Muscle of leg (tissue), 11 donors: ENCODE results near the gene GDNF. TPM values are rescaled to one million over a fixed set of nuclear protein-coding genes. Genes with fewer than 3 reads are reported as not detected.

Experiments used
- DNase-seq: peaks from one replicate; pipeline ENCODE4 v3.0.0; 2013
- H3K27ac ChIP-seq: one replicate; pipeline ENCODE4 v1.5.1; 2013; ENCODE audit warnings: mild to moderate bottlenecking, low read length, control low read depth
- H3K27me3 ChIP-seq: one replicate; pipeline ENCODE4 v1.6.1; 2013; ENCODE audit warnings: low read length; ENCODE audit not compliant: control insufficient read depth, insufficient read depth
- H3K36me3 ChIP-seq: one replicate; pipeline ENCODE4 v1.6.1; 2013; ENCODE audit warnings: low read length; ENCODE audit not compliant: control insufficient read depth, insufficient read depth
- H3K4me1 ChIP-seq: one replicate; pipeline ENCODE4 v1.6.1; 2013; ENCODE audit warnings: low read length; ENCODE audit not compliant: control insufficient read depth, insufficient read depth
- H3K4me3 ChIP-seq: one replicate; pipeline ENCODE4 v1.5.1; 2013; ENCODE audit warnings: low read length, control low read depth
- H3K9me3 ChIP-seq: replicated peaks from 2 replicates; pipeline ENCODE4 v1.6.1; 2013; ENCODE audit warnings: low read depth, low read length; ENCODE audit not compliant: control insufficient read depth
- WGBS: methylation state at CpG from one replicate; pipeline ENCODE4 v1.1.5; 2013; ENCODE audit warnings: missing lambda C conversion rate; ENCODE audit not compliant: insufficient coverage; 5-methylcytosine and 5-hydroxymethylcytosine counted together
- polyA plus RNA-seq, 8 donors: library from polyadenylated mRNA; unstranded; fragments of 120-200 nt; gene quantifications; one replicate each; pipeline versions ENCODE4 v1.2.1 to v1.2.3, GENCODE V29; 2013; ENCODE audit warnings: inconsistent platforms in 1 of 8, low replicate concordance in 1 of 8; ENCODE audit not compliant: insufficient read length in 8 of 8, insufficient read depth in 1 of 8
- total RNA-seq: library from RNA; stranded (reverse); fragments of 120-200 nt; gene quantifications from one replicate; pipeline ENCODE4 v1.2.4, GENCODE V29; 2013

The GDNF gene
- total and polyA plus RNA-seq, 9 donors: 0.80 to 6.4 (median 3.0) TPM

DNA sequence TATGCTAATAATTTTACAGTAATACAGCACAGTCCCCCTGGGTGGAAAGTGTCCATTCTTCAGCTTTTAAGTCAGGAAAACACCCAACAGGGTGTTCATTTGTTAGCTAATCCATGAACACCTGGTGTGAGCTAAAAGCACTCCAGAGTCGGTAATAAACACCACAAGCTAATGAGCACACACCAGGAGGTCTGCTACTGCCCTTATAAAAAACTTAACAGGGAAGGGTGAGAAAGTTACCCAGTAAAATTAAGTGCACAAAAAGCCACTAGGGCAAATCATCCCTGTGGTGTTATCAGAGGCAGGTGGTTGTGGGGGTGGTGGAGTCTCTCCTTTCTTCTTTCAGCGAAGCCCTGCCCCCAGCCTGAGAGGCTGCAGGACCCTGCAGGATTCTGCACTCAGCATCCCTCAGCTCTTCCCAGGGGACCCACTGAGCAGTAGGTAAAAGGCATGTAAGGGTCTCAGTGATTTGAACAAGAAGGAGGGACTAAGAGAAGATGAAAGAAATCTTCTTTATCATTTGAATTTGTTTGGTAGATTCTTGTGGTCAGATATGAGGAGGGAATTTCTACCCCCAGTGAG lies 14.4 kb downstream of the GDNF start:
- H3K27me3 ChIP-seq: peaks cover 3% of the 10 kb centered on the region
- H3K27ac ChIP-seq: no peak overlapping the region
- no peaks in the 10 kb centered on the region for H3K9me3 ChIP-seq
- H3K4me1 ChIP-seq: no peaks in the 10 kb centered on the region
- no peak for DNase-seq
- no peaks in the 10 kb centered on the region for H3K36me3 ChIP-seq
- no CpG with 5 or more reads among the region's 2 CpGs for WGBS
- H3K4me3 ChIP-seq: no peak overlapping the region

DNA sequence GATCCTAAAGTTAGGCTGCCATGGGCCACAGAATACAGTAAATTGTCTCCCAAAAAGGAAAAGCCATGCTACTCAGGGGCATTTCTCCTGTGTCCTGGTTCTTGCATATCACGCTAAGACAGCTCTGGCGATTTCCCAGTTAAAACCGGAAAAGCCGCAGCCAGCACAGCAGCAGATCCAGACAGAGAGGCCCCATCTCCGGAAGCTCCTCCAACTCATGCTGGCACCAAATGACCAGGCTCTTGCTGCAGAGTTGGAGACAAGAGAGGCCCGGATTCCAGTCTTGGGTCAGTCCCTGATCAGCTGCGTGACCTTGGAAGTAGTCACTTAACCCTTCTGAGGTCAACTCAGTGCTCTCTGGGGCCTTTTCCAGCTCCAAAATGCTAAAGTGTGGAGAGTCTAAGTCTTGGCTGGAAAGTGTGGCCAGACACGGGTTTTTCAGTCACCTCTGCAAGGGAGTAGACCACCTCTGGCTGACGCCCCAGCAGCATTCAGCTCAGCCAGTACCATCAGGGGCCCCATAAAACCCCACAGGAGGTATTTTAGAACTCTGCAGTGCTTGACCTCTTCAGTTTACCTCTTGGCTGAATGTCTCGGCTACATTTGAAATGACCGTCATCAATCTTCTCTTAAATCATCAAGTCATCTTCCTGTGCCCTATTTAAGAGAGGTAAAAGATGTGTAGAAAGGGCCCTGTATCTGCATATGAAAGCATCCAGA lies 16.2 kb downstream of the GDNF start:
- H3K4me1 ChIP-seq: no peaks in the 10 kb centered on the region
- no peak overlapping the region for H3K4me3 ChIP-seq
- no peaks in the 10 kb centered on the region for H3K27me3 ChIP-seq
- no peaks in the 10 kb centered on the region for H3K36me3 ChIP-seq
- 57% methylated on average over 9 of the region's 11 CpGs for WGBS
- no peaks in the 10 kb centered on the region for H3K9me3 ChIP-seq
- H3K27ac ChIP-seq: no peak overlapping the region
- no peak for DNase-seq

DNA sequence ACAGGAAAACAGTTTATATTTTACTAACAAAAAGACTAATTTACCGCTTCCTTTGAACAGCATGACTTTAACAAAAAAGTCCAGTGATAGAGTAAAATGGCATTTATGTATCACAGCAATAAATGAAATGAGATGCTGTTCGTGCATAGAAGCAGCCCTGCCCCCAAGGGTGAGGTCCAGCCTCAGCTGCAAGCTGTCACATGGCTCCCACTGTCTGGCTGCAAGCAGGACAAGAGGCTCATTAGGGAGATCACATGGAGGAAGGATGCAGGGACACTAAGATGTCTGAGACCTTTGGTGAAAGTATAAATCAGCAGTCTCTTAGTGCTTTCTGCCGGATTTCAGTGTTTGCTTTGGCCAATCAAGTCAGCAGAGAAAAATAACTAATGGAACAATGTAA lies 23.0 kb downstream of the GDNF start:
- Histone ChIP-seq H3K4me1 (no peaks in the 10 kb centered on the region), H3K27ac (no peak overlapping the region), H3K27me3 (no peaks in the 10 kb centered on the region), H3K36me3 (no peaks in the 10 kb centered on the region), H3K9me3 (no peaks in the 10 kb centered on the region), H3K4me3 (no peak overlapping the region)
- WGBS: 40% methylated on average over 1 of the region's 3 CpGs
- peak; percentile 38 for DNase-seq

DNA sequence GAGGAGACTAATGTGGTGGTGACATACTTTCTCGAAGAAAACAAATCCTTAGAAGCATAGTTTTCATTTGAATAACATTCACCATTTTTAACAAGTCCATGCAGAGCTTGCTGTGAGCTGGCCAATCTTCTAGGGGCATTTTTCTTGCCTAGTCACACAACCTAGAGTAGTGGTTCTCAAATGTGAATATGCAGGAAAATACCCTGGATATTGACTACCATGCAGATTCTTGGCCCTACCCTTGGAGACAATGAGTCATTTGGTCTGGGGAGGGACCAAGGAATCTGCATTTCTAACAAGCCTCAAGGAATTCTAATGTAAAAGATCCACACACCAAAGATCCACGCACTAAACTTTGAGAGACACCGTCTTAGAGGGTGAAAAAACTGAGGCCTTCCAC lies 23.5 kb downstream of the GDNF start:
- no CpG with 5 or more reads among the region's 3 CpGs for WGBS
- no peaks in the 10 kb centered on the region for H3K9me3 ChIP-seq
- no peak overlapping the region for H3K4me3 ChIP-seq
- H3K27me3 ChIP-seq: no peaks in the 10 kb centered on the region
- no peaks in the 10 kb centered on the region for H3K4me1 ChIP-seq
- no peak overlapping the region for H3K27ac ChIP-seq
- H3K36me3 ChIP-seq: no peaks in the 10 kb centered on the region
- no peak for DNase-seq

DNA sequence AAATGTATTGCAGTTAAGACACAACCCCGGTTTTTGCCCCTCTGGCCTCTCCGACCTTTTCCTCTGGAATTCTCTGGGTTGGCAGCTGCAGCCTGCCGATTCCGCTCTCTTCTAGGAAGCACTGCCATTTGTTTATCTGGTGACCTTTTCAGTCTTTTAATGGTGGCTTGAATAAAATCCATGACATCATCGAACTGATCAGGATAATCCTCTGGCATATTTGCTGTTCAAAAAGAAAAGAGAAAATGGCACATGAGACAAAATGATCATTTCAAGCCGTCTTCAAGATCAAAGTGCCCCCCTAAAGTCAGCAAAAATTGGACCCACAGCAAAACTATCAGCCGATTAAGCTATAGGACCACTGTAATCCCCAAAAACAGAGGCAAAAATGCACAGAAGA lies 23.9 kb downstream of the GDNF start:
- DNase-seq: no peak
- no peaks in the 10 kb centered on the region for H3K27me3 ChIP-seq

DNA sequence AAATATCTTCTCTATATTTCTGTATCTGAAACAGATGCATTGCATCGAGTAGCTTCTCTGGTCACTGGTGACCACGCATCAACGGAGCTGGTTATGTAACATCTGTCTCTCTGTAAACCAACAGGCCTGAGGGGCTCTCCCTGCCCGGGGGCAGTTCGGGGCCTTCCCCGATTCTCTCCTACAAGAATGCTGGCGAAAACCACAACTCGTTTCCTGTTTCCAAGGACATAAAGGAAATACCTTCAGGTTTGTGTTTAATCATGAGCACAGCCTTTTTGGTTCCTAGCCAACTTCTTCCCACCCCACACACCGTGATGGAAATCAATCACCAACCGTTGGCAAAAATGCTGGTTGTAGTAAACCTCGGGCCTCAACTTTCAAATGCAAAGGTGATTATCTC lies 25.1 kb downstream of the GDNF start:
- Histone ChIP-seq H3K4me3 (no peak overlapping the region), H3K27me3 (no peaks in the 10 kb centered on the region), H3K9me3 (no peaks in the 10 kb centered on the region), H3K36me3 (no peaks in the 10 kb centered on the region), H3K27ac (no peak overlapping the region), H3K4me1 (peaks cover 4% of the 10 kb centered on the region)
- DNase-seq: no peak
- 42% methylated on average over 11 of the region's 11 CpGs for WGBS

More for the DNA sequence above, 23.9 kb downstream of the GDNF start:
- no peaks in the 10 kb centered on the region for H3K36me3 ChIP-seq
- 71% methylated on average over 3 of the region's 7 CpGs for WGBS
- H3K9me3 ChIP-seq: no peaks in the 10 kb centered on the region
- no peak overlapping the region for H3K27ac ChIP-seq
- H3K4me1 ChIP-seq: no peaks in the 10 kb centered on the region
- no peak overlapping the region for H3K4me3 ChIP-seq

DNA sequence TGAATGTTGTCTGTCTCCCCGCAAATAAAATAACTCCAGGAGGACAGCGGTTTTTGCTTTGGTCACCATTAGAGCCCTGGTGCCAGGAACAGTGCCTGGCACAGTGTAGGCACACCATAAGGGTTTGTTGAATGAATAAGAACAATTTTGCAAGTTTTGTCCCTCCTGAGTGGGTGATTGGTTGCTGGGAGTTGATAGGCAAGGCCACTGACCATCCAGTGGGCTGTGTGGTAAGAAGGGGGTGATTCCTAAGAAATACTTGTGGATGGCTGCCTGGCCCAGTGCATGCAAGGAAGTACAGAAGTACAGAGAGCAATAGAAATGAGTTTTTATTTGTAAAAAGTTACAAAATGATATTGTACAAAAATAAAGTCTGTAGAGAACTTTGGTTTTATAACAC lies 27.5 kb downstream of the GDNF start:
- 100% methylated on average over 2 of the region's 2 CpGs for WGBS
- no peak overlapping the region for H3K4me3 ChIP-seq
- no peaks in the 10 kb centered on the region for H3K9me3 ChIP-seq
- no peaks in the 10 kb centered on the region for H3K27me3 ChIP-seq
- no peak for DNase-seq
- H3K36me3 ChIP-seq: no peaks in the 10 kb centered on the region
- no peak overlapping the region for H3K27ac ChIP-seq
- H3K4me1 ChIP-seq: peaks cover 9% of the 10 kb centered on the region

DNA sequence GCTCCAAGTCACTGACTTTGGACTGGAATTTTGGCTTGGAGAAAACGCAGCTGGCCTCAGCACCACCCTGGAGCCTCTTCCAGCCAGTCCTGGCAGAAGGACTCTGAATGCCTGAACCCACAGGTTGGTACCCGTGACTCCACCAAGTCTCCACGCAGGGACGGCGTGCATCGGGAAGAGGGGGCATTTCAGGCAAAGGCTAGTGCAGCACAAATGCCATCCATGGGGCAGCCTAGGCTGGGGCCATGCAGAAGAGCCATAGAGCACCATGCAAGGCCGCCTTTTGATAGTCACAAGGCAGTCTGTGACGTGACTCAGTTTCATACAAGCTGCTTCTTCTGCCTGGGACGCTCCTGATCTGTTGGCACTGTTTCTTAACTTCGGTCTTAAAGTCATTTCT lies 28.0 kb downstream of the GDNF start:
- H3K4me1 ChIP-seq: peaks cover 11% of the 10 kb centered on the region
- H3K36me3 ChIP-seq: no peaks in the 10 kb centered on the region
- no peak overlapping the region for H3K4me3 ChIP-seq
- DNase-seq: peak; percentile 17
- no peak overlapping the region for H3K27ac ChIP-seq
- 78% methylated on average over 8 of the region's 10 CpGs for WGBS
- no peaks in the 10 kb centered on the region for H3K9me3 ChIP-seq
- no peaks in the 10 kb centered on the region for H3K27me3 ChIP-seq

DNA sequence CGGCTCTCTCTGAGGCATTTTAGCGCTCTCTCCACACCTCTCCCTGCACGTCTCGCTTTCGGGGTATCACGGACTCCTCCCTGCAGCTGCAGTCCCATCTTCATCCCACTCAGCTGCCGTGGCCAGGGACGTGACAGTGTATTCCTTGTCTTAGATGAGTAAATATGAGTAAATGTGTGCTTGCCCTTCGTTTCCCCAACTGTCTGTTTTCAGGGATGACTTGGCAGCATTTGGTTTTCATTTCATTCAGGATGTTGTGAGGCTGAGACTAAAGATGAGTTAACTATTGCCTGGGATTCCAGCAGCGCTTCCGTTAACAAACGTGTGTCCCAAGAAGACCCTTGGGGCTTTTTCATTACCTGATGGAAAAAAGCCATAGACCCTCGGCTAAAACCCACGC lies 29.5 kb downstream of the GDNF start:
- H3K9me3 ChIP-seq: no peaks in the 10 kb centered on the region
- H3K4me3 ChIP-seq: no peak overlapping the region
- H3K4me1 ChIP-seq: peaks cover 11% of the 10 kb centered on the region
- 37% methylated on average over 4 of the region's 14 CpGs for WGBS
- no peaks in the 10 kb centered on the region for H3K36me3 ChIP-seq
- DNase-seq: no peak
- H3K27ac ChIP-seq: no peak overlapping the region
- no peaks in the 10 kb centered on the region for H3K27me3 ChIP-seq

DNA sequence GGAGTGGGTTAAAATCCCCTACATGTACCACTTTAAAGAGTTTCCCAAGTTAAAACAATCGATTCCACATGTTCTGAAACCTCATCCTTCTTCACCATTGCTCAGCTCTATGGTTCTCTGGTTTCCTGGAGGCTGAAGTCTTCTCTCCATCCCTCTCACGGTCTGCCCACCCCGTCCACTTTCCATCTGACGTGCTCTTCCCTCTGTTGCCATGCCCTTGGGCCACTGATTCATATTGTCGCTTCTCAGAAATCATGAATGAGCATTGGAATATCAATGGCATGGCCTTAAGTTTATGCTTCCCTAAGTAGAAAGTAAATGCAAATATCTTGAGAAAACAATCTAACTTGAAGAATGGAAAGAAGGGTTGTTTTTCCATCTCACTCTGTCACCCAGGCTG lies 30.9 kb downstream of the GDNF start:
- no peak for DNase-seq
- WGBS: 35% methylated on average over 3 of the region's 5 CpGs
- peaks cover 11% of the 10 kb centered on the region for H3K4me1 ChIP-seq
- no peak overlapping the region for H3K4me3 ChIP-seq
- H3K36me3 ChIP-seq: no peaks in the 10 kb centered on the region
- no peaks in the 10 kb centered on the region for H3K9me3 ChIP-seq
- H3K27ac ChIP-seq: no peak overlapping the region
- H3K27me3 ChIP-seq: no peaks in the 10 kb centered on the region
